GM04503 (cell line): ENCODE measurements around the gene TOX2.

Experiments used
- DNase-seq: peaks from one replicate; pipeline ENCODE4 v3.0.0-alpha.2; 2012; ENCODE audit warnings: low read depth

Gene TOX2

GRCh38 chr20:44102582-44102981 lies 187.9 kb downstream of the TOX2 start:
- DNase-seq: no peak

DNA sequence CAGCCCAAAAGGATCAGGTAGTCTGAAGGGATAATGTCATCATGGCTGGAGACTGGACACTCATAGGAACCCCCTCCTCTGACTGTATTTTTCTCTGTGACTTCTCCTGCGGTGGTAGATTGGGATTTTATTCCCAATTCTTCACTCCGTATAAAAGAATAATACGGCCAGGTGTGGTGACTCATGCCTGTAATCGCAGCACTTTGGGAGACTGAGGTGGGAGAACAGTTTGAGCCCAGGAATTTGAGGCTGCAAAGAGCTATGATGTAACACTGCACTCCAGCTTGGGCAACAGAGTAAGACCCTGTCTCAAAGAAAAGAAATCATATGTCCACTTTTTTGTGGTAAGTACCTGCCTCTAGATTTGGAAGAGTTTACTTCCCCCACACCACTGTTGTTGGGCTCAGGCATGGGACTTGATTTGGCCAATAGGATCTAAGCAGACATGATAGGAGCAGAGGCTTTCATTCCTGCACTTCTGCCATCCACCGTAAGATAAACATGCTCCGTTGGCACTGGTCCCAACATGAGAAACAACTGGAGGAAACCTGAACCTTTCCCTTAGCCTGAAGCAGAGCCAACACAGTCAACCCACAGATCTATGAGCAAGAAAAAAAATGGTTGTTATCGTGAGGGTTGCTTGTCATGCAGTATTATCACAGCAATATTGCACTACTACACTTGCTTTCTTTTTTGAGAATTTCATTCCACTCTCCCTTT lies 190.3 kb downstream of the TOX2 start:
- DNase-seq: no peak

- no peak for DNase-seq
These were observed 192.0 kb downstream of the TOX2 start for GRCh38 chr20:44106615-44107014.

- DNase-seq: no peak
These were observed 195.3 kb downstream of the TOX2 start for GRCh38 chr20:44109951-44110361.

DNA sequence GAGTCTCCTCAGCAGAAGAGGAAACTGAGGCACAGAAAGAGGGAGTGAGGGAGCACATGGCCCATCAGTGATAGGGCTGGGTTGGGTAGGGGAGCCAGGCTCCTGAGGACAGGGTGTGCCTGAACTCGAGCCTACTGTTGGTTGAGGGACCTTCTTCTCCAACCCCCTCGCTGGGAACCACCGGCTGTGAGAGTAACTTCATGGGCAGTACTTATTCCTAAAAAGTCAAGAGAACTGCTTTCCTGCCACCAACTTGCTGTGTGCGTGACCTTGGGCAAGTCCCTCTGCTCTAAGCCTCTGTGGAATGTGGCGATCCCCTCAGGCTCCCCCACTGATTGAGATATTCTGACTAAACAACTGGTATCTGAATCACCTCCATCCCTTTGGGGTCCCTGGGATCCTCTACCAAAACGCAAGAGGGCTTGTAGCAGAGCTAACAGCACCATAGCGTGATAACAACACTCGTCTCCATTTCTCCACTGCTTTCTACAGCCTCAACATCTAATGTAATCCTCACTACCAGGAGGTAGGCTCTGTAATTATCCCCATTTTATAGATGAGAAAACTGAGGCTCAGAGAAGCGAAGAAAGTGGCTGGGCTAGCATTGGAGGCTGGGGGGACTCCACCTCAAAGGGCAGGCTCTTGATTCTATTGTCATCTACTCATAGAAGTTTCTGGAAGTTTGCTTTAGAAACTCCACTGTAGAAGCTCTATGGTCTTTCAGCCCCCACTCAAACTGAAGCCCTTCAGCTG lies 196.3 kb downstream of the TOX2 start:
- DNase-seq: no peak

- DNase-seq: no peak
These were observed 197.2 kb downstream of the TOX2 start for GRCh38 chr20:44111712-44112335.

DNA sequence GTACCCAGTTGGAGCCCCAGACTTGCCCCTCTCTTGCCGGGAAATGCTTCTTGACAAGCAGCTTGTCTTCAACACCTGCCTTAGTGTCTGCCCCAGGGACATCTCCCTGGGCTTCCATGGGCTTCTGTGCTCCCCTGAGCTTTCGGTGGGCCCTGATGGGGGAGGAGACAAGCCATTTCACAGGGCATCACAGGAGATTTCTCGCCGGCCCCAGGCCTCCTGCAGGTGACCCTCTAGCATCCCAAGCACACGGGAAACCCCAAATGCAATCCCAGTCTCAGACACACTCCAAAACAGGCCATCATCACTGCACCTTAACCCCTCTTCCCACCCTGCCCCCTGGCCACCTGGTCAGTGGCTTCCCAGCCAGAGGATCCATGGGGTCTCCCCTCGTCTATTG lies 197.8 kb downstream of the TOX2 start:
- no peak for DNase-seq

DNA sequence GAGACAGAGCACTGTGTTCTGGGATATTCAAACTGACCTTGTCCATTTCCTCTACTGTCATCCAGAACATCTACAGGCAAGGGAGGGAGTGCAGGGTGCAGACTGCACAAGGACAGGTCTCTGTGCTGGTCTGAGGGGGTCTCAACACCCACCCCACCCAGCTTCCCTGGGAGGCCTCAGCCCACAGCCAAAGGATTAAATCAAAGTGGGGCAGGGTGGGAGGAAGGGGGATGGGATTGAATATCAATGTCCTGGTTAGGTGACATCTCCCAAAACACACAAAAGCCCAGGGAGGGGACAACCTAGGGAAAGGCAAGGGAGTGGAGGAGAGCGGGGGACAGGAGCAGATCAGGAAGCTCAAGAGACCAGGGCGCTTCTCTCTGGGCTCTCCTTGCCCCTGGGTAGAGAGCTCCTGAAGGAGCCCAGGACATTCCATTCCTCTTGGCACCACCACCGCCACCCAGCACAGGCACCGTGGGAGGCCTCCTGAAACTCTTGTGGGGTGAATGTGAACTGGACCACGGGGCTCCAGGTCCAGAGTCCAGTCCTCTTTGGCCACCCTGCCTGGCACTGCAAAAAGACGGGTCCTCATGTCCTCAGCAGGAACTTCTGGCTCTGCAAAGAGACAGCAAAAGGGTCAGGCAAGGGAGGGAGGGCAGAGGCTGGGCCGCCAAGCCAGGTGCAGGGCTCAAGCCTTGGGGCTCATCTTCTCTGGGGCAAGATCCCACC lies 198.4 kb downstream of the TOX2 start:
- no peak for DNase-seq

- DNase-seq: no peak
These were observed 199.1 kb downstream of the TOX2 start for GRCh38 chr20:44113618-44114376.

GRCh38 chr20:44115181-44115580 lies 200.5 kb downstream of the TOX2 start:
- DNase-seq: no peak

DNA sequence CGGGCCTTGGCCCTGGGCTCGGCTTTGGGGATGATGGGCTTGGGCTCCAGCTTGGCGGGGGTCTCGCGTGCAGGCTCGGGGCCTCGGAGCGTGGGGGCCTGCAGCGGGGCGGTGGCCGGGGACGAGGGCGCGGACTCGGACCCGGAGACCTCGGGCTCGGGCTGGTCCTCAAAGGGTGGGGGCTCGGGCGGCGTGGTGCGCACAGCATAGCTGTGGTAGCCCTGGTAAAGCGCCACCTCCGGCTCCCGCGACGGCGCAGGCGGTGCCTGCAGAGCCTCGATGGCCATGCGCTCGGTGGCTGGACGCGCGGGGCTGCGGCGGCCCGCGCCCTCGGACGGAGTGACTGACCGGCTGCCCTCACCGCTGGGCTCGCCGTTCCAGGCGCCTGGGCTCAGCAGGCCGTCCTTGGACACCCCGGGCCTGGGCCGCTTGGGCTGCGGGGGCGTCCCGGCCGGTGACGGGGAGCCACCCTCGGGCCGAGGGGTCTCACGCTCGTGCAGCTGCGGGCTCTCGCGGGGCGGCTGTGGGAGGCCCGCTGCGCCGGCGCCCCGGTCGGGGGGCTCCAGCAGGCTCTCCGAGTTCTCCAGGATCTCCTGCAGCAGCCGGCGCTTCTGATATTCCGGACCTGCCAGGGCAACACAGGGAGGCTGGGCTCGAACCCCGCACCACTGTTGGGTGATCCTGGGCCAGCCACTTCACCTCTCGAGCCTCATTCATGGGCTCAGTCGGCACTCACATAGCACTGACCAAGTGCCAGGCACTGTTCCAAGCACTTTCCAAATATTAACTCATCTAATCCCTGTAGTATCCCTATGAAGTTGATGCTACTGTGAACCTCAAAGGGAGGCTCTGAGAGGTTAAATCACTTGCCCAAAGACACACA lies 201.4 kb downstream of the TOX2 start:
- DNase-seq: no peak

DNA sequence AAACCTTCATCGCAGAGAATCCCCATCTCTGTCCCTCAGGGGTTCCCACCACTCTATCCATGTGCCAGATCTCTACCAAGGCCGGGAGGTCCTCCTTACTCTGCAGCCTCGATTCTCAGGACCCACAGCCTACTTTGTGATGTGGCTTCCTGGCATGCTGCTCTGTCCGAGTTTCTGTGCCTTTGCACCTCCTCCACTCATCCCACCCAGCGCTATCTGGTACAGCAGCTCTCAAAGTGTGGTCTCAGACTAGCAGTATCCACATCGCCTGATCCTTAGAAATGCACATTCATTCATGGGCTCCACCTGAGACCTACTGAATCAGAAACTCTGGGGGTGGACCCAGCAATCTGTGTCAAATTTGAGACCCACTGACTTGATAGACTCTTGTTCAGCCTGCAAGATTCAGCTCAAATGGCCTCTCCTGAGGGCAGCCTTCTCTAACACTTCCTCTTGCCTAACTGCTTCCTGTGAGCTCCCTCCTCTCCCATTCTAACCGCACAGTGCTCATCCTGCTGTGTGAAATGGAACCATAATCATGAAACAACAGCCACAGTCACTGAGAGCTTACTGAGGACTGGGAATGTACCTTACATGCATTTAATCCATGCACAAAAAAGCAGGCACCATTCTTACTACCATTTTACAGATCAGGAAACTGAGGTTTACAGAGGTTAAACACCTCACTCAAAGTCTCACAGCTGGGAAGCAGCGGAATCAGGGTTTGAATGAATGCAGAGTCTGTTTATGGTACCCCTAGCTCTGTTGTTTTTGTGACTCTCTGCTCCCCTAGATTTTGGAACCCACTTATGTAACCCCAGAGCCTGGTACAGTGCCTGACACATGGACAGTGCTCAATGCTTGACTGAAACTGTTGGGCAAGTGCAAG lies 202.9 kb downstream of the TOX2 start:
- no peak for DNase-seq

GRCh38 chr20:44118185-44119033 lies 203.8 kb downstream of the TOX2 start:
- DNase-seq: no peak
